Motor neuron (in vitro differentiated cells): ENCODE measurements around the gene SPDYC. TPM values are rescaled to one million over a fixed set of nuclear protein-coding genes. Genes with fewer than 3 reads are reported as not detected.

ENCODE experiments used
- ATAC-seq, 8 experiments: fragments of 200-7000 bp; cut with Tn5 transposase; replicated peaks in 6 of 8; 2 replicates each; pipeline ENCODE4 v1.8.0; 2021; ENCODE audit warnings: mild to moderate bottlenecking in 8 of 8, moderate library complexity in 8 of 8
- H3K27ac ChIP-seq, 2 donors: fragments of 250-450 bp; sonication (Bioruptor Pico); 2 replicates each; pipeline ENCODE4 v1.9.0; 2021; ENCODE audit warnings: antibody characterized with exemption in 2 of 2, mild to moderate bottlenecking in 2 of 2, moderate library complexity in 1 of 2
- H3K4me1 ChIP-seq, 2 donors: fragments of 250-450 bp; sonication (Bioruptor Pico); replicated peaks in 1 of 2; 2 replicates each; pipeline ENCODE4 v1.6.1; 2021; ENCODE audit warnings: antibody characterized with exemption in 2 of 2, mild to moderate bottlenecking in 2 of 2, moderate library complexity in 1 of 2
- H3K4me3 ChIP-seq, 5 donors: fragments of 250-450 bp; sonication (Bioruptor Pico); 2 replicates each; pipeline ENCODE4 v1.9.0; 2021; ENCODE audit warnings: antibody characterized with exemption in 5 of 5, mild to moderate bottlenecking in 5 of 5, moderate library complexity in 4 of 5
- WGBS, 10 experiments: fragments of 450-650 bp; shearing (Covaris generic); methylation state at CpG; one replicate each; pipeline ENCODE4 v1.0.0; 2022; 5-methylcytosine and 5-hydroxymethylcytosine counted together
- in situ Hi-C, 9 experiments: fragments of 400-800 bp; cut with MboI; loops; one replicate each; pipeline ENCODE4 v1.15.0; 2021; ENCODE audit warnings: low sequenced_read_pairs in 9 of 9, low pct_unique_long_range_greater_than_20kb in 2 of 9; ENCODE audit not compliant: unreplicated experiment in 9 of 9
- total RNA-seq, 8 experiments: library from RNA; unstranded; fragments of 300-600 nt; gene quantifications; 2 replicates each; pipeline versions ENCODE4 v1.2.3 to v1.2.4, GENCODE V29; 2022

SPDYC gene
- total RNA-seq, 8 experiments from 2014 or later = 0.28 TPM; not detected in 7

DNA sequence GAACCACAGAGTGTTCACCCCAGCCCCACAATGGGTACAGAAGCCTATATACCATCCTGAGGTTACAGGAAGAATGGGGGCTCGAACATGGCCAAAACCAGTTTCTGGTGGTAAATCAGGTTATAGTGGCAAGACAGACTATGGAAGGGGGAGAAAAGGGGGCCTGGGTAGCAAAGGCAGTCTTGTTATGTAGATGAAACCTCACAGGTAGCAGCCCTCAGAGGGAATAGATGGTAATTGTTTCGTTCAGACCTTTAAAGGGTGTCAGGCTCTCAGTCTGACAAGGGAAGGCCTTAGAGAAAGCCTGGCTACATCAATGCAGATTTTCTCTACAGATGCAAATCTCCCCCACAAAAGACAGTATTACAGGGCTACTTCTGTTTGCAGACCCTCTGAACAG, 15.1 kb downstream of the SPDYC start:
- no peak for ATAC-seq
- in situ Hi-C loops = no loop called here
- 10 to 83% (median 66%) methylated on average over 1 to 2 of the region's 2 CpGs; no CpG with 5 or more reads in 4 of the 10 experiments for WGBS, 10 experiments

DNA sequence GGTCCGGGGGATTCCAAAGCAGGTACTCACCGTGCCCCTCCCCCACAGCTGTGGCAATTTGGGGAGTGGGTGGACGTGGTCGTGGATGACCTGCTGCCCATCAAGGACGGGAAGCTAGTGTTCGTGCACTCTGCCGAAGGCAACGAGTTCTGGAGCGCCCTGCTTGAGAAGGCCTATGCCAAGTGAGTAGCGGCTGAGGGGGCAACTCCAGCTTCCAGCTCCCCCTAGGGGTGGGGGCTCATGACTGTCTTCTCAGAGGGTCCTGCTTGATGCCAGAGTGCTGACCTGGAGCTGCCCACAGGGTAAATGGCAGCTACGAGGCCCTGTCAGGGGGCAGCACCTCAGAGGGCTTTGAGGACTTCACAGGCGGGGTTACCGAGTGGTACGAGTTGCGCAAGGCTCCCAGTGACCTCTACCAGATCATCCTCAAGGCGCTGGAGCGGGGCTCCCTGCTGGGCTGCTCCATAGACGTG, 15.9 kb downstream of the SPDYC start:
- WGBS, 10 experiments = 50 to 100% (median 88%) methylated on average over 1 to 4 of the region's 18 CpGs; no CpG with 5 or more reads in 4 of the 10 experiments
- Histone ChIP-seq H3K27ac (no peak overlapping the region), H3K4me1 (peaks cover 8 to 13% of the 10 kb centered on the region in 2 donors), H3K4me3 (no peak overlapping the region)
- ATAC-seq = no peak
- in situ Hi-C loops = no loop called here

More for the DNA sequence above, 15.1 kb downstream of the SPDYC start:
- H3K27ac ChIP-seq = no peak overlapping the region
- H3K4me3 ChIP-seq = no peak overlapping the region
- H3K4me1 ChIP-seq = peaks cover 8 to 13% of the 10 kb centered on the region in 2 donors

DNA sequence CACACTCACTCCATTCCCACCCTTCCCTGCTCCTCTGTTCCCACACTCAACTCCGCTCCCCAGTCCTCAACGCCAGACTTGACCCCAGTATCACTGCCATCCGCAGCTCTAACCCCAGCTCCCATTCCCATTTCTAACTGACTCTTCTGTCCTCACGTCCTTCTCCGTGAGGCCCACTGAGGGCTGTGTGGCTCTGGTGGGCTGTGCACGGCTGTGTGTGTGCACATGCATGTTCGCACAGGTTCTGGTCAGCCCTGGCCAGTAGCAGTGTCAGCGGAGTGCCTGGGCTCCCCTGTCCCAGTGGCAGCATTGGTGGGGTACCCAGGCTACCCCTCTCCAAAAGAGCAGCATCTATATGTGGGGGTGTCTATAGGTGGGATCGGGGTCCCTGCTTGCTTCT, 16.7 kb downstream of the SPDYC start:
- WGBS, 10 experiments = 100% methylated on average over 1 to 3 of the region's 9 CpGs; no CpG with 5 or more reads in 8 of the 10 experiments
- in situ Hi-C loops = no loop called here
- peaks cover 8 to 13% of the 10 kb centered on the region in 2 donors for H3K4me1 ChIP-seq
- no peak overlapping the region for H3K4me3 ChIP-seq
- H3K27ac ChIP-seq = no peak overlapping the region
- ATAC-seq = no peak

DNA sequence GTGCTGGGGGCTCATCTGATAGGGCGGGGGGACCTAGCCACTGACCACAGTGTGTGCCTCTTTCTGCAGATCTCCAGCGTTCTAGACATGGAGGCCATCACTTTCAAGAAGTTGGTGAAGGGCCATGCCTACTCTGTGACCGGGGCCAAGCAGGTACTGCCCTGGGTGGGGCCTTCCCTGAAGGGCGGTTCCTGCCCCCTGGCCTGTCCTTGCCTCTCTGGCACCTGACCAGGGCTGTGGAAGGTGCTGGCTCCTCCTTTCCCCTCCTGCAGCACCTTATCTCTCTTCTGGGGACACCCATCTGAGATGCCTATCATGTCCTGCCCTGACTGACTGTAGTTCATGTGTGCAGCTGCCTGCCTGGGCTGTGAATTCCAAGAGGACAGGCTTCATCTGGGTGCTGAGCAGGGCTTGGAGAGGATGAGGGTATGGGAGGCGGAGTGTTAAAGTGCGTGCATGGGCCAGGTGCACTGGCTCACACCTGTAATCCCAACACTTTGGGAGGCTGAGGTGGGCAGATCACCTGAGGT, 17.2 kb downstream of the SPDYC start:
- Histone ChIP-seq H3K27ac (no peak overlapping the region), H3K4me3 (no peak overlapping the region), H3K4me1 (peaks cover 8 to 13% of the 10 kb centered on the region in 2 donors)
- 80 to 100% methylated on average over 1 of the region's 6 CpGs; no CpG with 5 or more reads in 8 of the 10 experiments for WGBS, 10 experiments
- in situ Hi-C loops = no loop called here
- ATAC-seq = no peak

DNA sequence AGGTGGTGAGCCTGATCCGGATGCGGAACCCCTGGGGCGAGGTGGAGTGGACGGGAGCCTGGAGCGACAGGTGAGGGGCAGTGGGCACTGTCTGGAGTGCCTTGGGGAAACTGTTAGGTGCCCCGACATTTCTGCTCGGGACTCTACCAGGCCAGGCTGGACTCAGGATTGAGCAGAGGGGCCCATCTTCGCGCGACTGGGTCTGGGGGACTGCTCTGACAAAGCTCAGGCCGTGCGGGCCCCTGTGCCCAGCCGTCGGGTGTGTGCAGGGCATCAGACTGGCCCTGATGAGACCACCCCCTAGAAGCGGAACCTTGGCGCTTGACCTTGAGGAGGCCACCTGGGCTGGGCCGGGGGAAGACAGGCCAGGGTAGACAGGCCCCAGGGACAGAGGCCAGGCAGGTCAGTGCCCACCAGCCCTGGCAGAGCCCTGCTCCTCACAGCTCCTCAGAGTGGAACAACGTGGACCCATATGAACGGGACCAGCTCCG, 18.0 kb downstream of the SPDYC start:
- H3K4me1 ChIP-seq = peaks cover 2 to 8% of the 10 kb centered on the region in 2 donors
- H3K4me3 ChIP-seq = no peak overlapping the region
- H3K27ac ChIP-seq = no peak overlapping the region
- peak in 3 of 8 experiments; percentile 12 to 22 (median 21) for ATAC-seq
- WGBS, 10 experiments = 93 to 97% (median 95%) methylated on average over 3 to 8 of the region's 20 CpGs; no CpG with 5 or more reads in 7 of the 10 experiments
- in situ Hi-C loops = no loop called here

DNA sequence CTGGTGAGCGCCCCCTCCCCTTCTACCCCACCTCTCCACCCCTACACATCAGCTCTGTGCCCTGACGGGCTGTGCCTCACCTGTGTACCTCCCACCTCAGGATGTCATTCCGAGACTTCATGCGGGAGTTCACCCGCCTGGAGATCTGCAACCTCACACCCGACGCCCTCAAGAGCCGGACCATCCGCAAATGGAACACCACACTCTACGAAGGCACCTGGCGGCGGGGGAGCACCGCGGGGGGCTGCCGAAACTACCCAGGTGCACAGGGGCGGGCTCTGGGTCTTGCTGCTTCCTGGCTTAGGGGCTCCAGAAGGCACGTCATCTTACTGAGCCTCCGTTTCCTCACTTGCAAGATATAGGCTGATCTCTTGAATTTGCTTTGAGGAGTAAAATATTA, 18.5 kb downstream of the SPDYC start:
- H3K27ac ChIP-seq = no peak overlapping the region
- in situ Hi-C loops = no loop called here
- H3K4me3 ChIP-seq = no peak overlapping the region
- H3K4me1 ChIP-seq = peaks cover 0 to 4% of the 10 kb centered on the region in 2 donors
- ATAC-seq = peak in 1 of 8 experiments; percentile 8
- 96% methylated on average over 9 of the region's 18 CpGs; no CpG with 5 or more reads in 9 of the 10 experiments for WGBS, 10 experiments

DNA sequence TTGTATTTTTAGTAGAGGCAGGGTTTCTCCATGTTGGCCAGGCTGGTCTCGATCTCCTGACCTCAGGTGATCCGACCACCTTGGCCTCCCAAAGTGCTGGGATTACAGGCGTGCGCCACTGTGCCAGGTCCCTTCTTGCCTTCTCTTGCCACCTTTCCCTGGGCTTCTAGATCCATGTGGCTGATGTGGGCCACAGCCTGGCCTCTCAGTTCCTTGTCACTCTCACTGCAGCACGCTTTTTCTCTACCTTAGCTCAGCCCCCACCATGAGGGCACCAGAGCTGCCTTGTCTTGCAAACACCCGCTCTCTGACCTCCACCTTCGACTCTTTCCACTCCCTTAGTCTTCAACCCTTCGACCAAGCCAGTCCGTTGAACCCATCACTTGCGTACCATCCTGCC, 19.2 kb downstream of the SPDYC start:
- in situ Hi-C loops = no loop called here
- ATAC-seq = no peak
- H3K4me3 ChIP-seq = no peak overlapping the region
- 40 to 93% (median 84%) methylated on average over 2 to 9 of the region's 10 CpGs; no CpG with 5 or more reads in 2 of the 10 experiments for WGBS, 10 experiments
- no peak overlapping the region for H3K27ac ChIP-seq
- H3K4me1 ChIP-seq = peaks cover 0 to 4% of the 10 kb centered on the region in 2 donors

DNA sequence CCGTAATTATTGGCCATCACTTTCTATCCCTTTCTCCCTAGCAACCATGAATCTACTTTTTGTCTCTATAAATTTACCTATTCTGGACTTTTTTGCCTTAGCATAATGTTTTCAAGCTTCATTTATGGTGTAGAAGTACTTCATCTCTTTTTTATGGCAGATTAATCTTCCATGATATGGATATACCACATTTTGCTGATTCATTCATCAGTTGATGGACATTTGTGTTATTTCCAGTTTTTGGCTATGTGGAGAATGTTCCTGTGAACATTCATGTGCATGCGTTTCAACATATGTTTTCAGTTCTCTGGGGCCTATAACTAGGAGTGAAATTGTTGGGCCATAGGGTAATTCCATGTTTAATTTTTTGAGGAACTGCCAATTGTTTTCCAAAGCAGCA, 24.5 kb downstream of the SPDYC start:
- H3K27ac ChIP-seq = no peak overlapping the region
- WGBS, 10 experiments = 50 to 100% (median 95%) methylated on average over 1 to 2 of the region's 2 CpGs
- H3K4me3 ChIP-seq = no peak overlapping the region
- in situ Hi-C loops = no loop called here
- ATAC-seq = no peak
- no peaks in the 10 kb centered on the region for H3K4me1 ChIP-seq

DNA sequence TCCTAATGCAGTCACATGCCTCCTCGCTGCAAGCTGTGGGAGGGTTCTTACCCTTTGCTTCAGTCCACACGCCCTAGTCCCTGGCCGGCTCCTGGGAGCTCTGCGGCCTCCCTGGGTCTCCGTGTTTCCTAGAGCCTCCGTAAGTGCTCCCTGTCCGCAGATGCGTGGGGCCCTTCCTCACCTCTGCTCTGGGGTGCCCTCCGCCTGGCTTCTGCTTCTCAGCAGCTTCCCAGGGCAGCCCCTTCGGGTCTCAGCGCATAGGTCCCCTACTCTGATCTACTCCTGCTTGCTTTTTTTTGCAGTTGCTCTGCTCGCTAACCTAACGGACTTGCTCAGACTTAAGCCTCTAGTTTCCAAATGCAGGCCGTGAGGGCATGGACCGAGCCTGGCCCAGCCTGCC, 34.1 kb downstream of the SPDYC start:
- no peaks in the 10 kb centered on the region for H3K4me1 ChIP-seq
- in situ Hi-C loops = no loop called here
- 80 to 100% (median 93%) methylated on average over 1 to 11 of the region's 15 CpGs; no CpG with 5 or more reads in 4 of the 10 experiments for WGBS, 10 experiments
- no peak overlapping the region for H3K27ac ChIP-seq
- ATAC-seq = peak in 1 of 8 experiments; percentile 6
- no peak overlapping the region for H3K4me3 ChIP-seq

DNA sequence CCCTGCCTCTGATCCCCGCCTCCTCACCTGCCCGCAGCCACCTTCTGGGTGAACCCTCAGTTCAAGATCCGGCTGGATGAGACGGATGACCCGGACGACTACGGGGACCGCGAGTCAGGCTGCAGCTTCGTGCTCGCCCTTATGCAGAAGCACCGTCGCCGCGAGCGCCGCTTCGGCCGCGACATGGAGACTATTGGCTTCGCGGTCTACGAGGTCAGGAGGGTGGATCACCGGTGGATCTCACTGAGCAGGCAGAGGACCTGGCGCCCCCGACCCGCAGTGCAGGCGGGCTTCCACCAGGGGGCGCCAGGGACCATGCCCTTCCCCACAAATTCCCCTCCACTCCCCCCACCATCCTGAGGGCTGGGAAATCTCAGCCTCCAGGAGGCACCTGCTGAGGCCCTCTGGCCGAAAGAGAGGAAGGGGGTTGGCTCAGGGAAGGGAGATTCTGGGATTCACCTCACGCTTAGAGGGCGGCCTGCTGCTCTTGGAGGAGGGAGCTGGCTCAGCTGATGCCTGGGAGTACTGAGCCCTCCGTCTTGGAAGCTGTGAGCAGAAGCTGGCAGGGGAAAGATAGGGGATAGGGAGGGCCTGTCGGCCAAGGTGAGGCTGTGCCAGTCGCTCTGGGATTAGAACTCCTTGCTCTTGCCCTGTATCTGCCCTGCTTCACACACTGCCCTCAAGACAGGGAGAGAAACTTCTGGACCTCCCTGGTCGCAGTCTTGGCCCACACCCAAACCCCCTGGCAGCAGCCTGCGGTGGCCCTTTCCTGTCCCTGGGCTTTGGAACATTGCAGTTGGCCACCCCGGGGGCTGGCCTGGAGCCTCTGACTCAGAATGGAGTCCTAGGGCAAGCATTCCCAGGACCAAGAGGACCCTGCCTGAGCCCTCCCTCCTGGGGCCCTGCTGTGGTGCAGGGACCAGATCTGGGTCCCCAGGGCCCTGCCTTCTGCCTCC, 34.9 kb downstream of the SPDYC start:
- Histone ChIP-seq H3K4me1 (no peaks in the 10 kb centered on the region), H3K27ac (no peak overlapping the region), H3K4me3 (no peak overlapping the region)
- peak in 6 of 8 experiments; percentile 15 to 92 (median 44) for ATAC-seq
- in situ Hi-C loops = no loop called here
- 80 to 100% (median 88%) methylated on average over 1 to 2 of the region's 38 CpGs; no CpG with 5 or more reads in 7 of the 10 experiments for WGBS, 10 experiments

DNA sequence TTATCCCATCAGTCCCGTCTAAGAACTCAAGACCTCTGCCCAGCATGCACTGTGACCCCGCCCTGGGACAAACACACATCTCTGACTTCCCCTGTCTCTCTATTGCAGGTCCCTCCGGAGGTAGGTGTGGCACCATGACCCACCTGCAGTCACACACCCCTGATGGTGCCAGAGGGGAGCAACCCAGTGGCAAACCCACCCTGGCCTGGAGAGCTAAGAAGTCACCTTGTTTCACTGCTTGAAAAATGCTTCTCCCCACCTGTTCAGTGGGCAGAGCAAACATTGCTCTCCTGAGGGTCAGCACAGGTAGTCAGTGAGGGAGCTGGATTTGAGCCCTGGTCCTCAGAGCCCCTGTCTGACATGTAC, 35.6 kb downstream of the SPDYC start:
- ATAC-seq = no peak
- Histone ChIP-seq H3K4me3 (no peak overlapping the region), H3K4me1 (no peaks in the 10 kb centered on the region), H3K27ac (no peak overlapping the region)
- WGBS, 10 experiments = 40 to 100% (median 60%) methylated on average over 1 of the region's 3 CpGs; no CpG with 5 or more reads in 5 of the 10 experiments
- in situ Hi-C loops = no loop called here

DNA sequence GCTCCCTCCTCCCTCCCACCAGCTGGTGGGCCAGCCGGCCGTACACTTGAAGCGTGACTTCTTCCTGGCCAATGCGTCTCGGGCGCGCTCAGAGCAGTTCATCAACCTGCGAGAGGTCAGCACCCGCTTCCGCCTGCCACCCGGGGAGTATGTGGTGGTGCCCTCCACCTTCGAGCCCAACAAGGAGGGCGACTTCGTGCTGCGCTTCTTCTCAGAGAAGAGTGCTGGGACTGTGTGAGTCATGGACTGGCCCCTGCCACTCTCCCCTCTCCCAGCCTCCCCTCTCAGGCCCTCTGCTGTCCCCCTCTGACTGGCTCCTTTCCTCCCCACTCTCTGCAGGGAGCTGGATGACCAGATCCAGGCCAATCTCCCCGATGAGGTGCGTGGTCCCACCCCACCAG, 36.4 kb downstream of the SPDYC start:
- no CpG with 5 or more reads among the region's 17 CpGs for WGBS, 10 experiments
- peak in 1 of 8 experiments; percentile 26 for ATAC-seq
- in situ Hi-C loops = no loop called here
- Histone ChIP-seq H3K4me1 (no peaks in the 10 kb centered on the region), H3K4me3 (no peak overlapping the region), H3K27ac (no peak overlapping the region)

DNA sequence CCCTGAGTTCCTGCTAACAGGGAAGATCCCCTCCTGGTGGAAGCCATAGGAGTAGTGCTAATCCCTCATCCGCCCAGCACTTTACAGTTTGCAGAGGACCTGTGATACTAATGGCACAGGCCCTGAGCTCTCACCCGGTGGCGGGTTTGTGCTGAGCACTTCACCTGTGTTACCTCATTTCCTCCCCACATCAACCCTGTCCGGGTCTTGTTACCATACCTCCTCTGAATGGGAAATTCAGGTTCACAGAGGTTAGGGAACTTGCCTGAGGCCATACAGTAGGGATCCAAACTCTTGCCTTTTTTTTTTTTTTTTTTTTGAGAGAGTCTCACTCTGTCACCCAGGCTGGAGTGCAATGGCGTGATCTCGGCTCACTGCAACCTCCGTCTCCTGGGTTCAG, 36.9 kb downstream of the SPDYC start:
- no peaks in the 10 kb centered on the region for H3K4me1 ChIP-seq
- WGBS, 10 experiments = 67 to 100% (median 78%) methylated on average over 1 to 4 of the region's 7 CpGs; no CpG with 5 or more reads in 7 of the 10 experiments
- no peak overlapping the region for H3K4me3 ChIP-seq
- in situ Hi-C loops = no loop called here
- no peak for ATAC-seq
- no peak overlapping the region for H3K27ac ChIP-seq
